Lower lobe of right lung (tissue), 2 donors: ENCODE results near the gene RPAP3. TPM values are rescaled to one million over a fixed set of nuclear protein-coding genes. Genes with fewer than 3 reads are reported as not detected.

Experiments
- ATAC-seq, 2 donors: fragments of 200-7000 bp; cut with Tn5 transposase; one replicate each; pipeline ENCODE4 v1.9.1; 2020 to 2022; ENCODE audit warnings: mild to moderate bottlenecking in 2 of 2, moderate library complexity in 2 of 2
- DNase-seq: peaks from one replicate; pipeline ENCODE4 v3.0.0-alpha.2; 2020
- H3K27ac ChIP-seq: fragments of 200-600 bp; one replicate; pipeline ENCODE4 v1.8.0; 2022
- H3K27me3 ChIP-seq: fragments of 200-600 bp; one replicate; pipeline ENCODE4 v1.8.0; 2022; ENCODE audit warnings: low read depth
- H3K36me3 ChIP-seq: fragments of 200-600 bp; one replicate; pipeline ENCODE4 v1.8.0; 2022; ENCODE audit warnings: mild to moderate bottlenecking
- H3K4me1 ChIP-seq: fragments of 200-600 bp; one replicate; pipeline ENCODE4 v1.8.0; 2022
- H3K4me3 ChIP-seq: fragments of 200-600 bp; one replicate; pipeline ENCODE4 v1.8.0; 2022; ENCODE audit warnings: mild to moderate bottlenecking
- H3K9me3 ChIP-seq: fragments of 200-600 bp; one replicate; pipeline ENCODE4 v1.8.0; 2022
- intact Hi-C: fragments of 100-400 bp; cut with DNase I; formaldehyde crosslinking; loops from one replicate; pipeline ENCODE4 v1.11.0; 2022
- total RNA-seq: library from RNA; stranded (reverse); fragmentation: NEBNext Ultra II Directional; extraction: Animal tissue kit (Norgen Biotek cat#: 25700); gene quantifications from one replicate; pipeline ENCODE4 v1.2.1, GENCODE V29; 2021
- TF ChIP-seq, protein P1 (sequence below): fragments of 200-600 bp; IDR thresholded peaks from one replicate; pipeline ENCODE4 v1.8.0; 2022; ENCODE audit warnings: antibody characterized with exemption, mild to moderate bottlenecking
- donor health status: DM: no; HTN: yes; CAD: no; lungs with severe emphysema.

The RPAP3 gene
- total RNA-seq, 1 donor from 2014 or later, result 20.2 TPM

DNA sequence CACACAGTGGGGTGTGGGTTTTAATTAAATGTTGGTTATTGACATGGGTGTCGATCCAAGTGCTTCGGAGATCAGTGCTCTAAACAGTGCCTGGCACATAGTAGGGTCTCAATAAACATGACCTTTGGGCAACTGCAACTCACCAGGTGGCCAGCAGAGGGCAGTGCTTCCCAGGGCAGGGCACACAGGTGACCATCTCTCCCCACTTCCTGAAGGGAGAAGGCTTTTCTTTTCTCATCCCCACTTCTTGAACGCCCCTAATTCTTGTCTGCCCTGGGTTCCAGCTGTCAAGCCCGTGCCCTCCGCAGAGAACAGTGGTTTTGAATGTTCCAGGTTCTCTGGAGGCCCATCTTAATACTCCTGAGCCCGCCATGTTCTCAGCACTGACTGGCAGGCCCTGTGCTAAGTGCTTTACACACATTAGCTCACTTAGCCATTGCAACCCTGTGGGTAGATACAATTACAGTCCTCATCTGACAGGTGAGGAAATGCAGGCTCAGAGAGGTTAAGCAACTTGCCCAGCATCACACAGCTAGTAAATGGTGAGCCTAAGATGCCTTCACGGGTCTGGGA, 36.5 kb upstream of the RPAP3 start:
- Histone ChIP-seq H3K27ac (no peak overlapping the region), H3K4me1 (peaks cover 38% of the 10 kb centered on the region), H3K36me3 (peaks cover 12% of the 10 kb centered on the region), H3K9me3 (no peaks in the 10 kb centered on the region), H3K4me3 (no peak overlapping the region), H3K27me3 (no peaks in the 10 kb centered on the region)
- intact Hi-C loops, result loop anchor here (5.0 kb wide), 1 partner anchor 35 kb away; no protein-coding TSS in a partner anchor
- TF ChIP-seq, protein P1, sequence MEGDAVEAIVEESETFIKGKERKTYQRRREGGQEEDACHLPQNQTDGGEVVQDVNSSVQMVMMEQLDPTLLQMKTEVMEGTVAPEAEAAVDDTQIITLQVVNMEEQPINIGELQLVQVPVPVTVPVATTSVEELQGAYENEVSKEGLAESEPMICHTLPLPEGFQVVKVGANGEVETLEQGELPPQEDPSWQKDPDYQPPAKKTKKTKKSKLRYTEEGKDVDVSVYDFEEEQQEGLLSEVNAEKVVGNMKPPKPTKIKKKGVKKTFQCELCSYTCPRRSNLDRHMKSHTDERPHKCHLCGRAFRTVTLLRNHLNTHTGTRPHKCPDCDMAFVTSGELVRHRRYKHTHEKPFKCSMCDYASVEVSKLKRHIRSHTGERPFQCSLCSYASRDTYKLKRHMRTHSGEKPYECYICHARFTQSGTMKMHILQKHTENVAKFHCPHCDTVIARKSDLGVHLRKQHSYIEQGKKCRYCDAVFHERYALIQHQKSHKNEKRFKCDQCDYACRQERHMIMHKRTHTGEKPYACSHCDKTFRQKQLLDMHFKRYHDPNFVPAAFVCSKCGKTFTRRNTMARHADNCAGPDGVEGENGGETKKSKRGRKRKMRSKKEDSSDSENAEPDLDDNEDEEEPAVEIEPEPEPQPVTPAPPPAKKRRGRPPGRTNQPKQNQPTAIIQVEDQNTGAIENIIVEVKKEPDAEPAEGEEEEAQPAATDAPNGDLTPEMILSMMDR, result peak; percentile 97
- ATAC-seq (peak; percentile 13 to 42), DNase-seq (peak; percentile 74)

DNA sequence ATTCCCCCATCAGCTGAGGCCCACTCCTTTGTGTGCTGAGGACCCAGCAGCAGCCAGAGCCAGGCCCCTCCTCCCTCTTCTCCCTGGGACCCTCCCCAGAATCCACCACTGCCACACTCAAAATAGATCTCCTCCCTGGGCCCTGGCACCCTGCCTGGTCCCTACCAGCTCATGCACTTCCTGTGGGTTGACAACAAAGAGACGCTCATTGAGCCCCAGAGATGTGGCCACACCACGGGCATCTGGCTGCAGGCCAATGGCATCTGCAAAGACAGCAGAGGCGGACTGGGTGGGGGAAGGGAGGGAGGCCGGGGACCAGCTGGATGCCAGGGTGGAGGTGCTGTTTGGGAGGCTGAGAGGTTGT, 35.5 kb upstream of the RPAP3 start:
- Histone ChIP-seq H3K27me3 (no peaks in the 10 kb centered on the region), H3K27ac (peak overlapping the region; percentile 67), H3K4me3 (no peak overlapping the region), H3K4me1 (peaks cover 48% of the 10 kb centered on the region), H3K36me3 (peaks cover 2% of the 10 kb centered on the region), H3K9me3 (no peaks in the 10 kb centered on the region)
- peak in 1 of 2 donors; percentile 3 for ATAC-seq
- peak; percentile 80 for DNase-seq
- intact Hi-C loops, result loop anchor here (5.0 kb wide), 1 partner anchor 36 kb away; no protein-coding TSS in a partner anchor
- TF ChIP-seq, protein P1, result no peak

- ATAC-seq (no peak), DNase-seq (no peak)
- intact Hi-C loops, result loop anchor here (5.0 kb wide), 1 partner anchor 37 kb away; no protein-coding TSS in a partner anchor
- peaks cover 54% of the 10 kb centered on the region for H3K4me1 ChIP-seq
- TF ChIP-seq, protein P1, result no peak
- H3K9me3 ChIP-seq, result no peaks in the 10 kb centered on the region
- no peaks in the 10 kb centered on the region for H3K27me3 ChIP-seq
- no peak overlapping the region for H3K4me3 ChIP-seq
- H3K27ac ChIP-seq, result peak overlapping the region; percentile 67
- H3K36me3 ChIP-seq, result no peaks in the 10 kb centered on the region
Observed at GRCh38 chr12:47740606-47741339, 34.9 kb upstream of the RPAP3 start.

DNA sequence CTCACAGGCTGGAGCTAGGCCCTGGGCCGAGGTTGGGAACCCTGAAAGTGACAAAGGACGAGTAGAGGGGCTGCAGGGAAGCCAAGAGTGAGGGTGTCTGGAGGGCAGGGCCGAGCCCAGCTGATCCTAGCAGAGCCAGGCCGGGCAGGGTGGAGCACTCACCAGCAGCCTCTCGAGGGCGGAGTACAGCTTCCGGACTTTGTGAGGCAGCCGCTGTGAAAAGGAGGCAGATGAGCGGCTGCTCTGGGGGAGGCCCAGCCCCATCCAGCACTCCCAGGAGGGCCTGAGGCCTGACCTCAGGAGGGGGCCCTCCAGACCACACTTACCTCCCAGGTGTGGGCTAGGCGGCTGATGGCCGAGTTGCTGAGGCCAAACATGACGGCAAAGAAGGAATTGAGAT, 34.1 kb upstream of the RPAP3 start:
- intact Hi-C loops, result loop anchor here (5.0 kb wide), 1 partner anchor 37 kb away; no protein-coding TSS in a partner anchor
- DNase-seq (no peak), ATAC-seq (no peak)
- no peaks in the 10 kb centered on the region for H3K27me3 ChIP-seq
- TF ChIP-seq, protein P1, result no peak
- no peaks in the 10 kb centered on the region for H3K9me3 ChIP-seq
- H3K4me1 ChIP-seq, result peaks cover 62% of the 10 kb centered on the region
- H3K36me3 ChIP-seq, result no peaks in the 10 kb centered on the region
- no peak overlapping the region for H3K4me3 ChIP-seq
- H3K27ac ChIP-seq, result peak overlapping the region; percentile 67

GRCh38 chr12:47739297-47739696, 33.5 kb upstream of the RPAP3 start:
- H3K27me3 ChIP-seq, result no peaks in the 10 kb centered on the region
- ATAC-seq (no peak), DNase-seq (no peak)
- H3K9me3 ChIP-seq, result no peaks in the 10 kb centered on the region
- no peak overlapping the region for H3K4me3 ChIP-seq
- TF ChIP-seq, protein P1, result no peak
- H3K27ac ChIP-seq, result peak overlapping the region; percentile 67
- intact Hi-C loops, result no loop called here
- peaks cover 68% of the 10 kb centered on the region for H3K4me1 ChIP-seq
- no peaks in the 10 kb centered on the region for H3K36me3 ChIP-seq
